ENCODE data around the gene MAP7.

- TF ChIP-seq NFE2L1 (CRISPR knock-in tag; IDR thresholded peaks at IDR 0.05; ENCODE audit: borderline replicate concordance) (no peak), HOXA7 (CRISPR knock-in tag; IDR thresholded peaks at IDR 0.05) (no peak), POLR2A (IDR thresholded peaks at IDR 0.05; ENCODE audit: insufficient read depth in 1 of 2, low read depth in 2 of 2, low read length in 2 of 2) (no peak), MYNN (CRISPR knock-in tag; IDR thresholded peaks at IDR 0.05; ENCODE audit: low read depth) (no peak), ZBTB40 (IDR thresholded peaks at IDR 0.05) (no peak), ZBTB40 (CRISPR knock-in tag; IDR thresholded peaks at IDR 0.05) (no peak), EZH2 (conservative IDR thresholded peaks at IDR 0.05; ENCODE audit: low read depth, low read length) (no peak), ZNF513 (CRISPR knock-in tag; conservative IDR thresholded peaks at IDR 0.05) (no peak), EP300 (IDR thresholded peaks at IDR 0.05; ENCODE audit: low read depth in 2 of 2, low read length in 2 of 2) (no peak), EP300 (CRISPR knock-in tag; IDR thresholded peaks at IDR 0.05; ENCODE audit: borderline replicate concordance) (no peak), PRMT3 (CRISPR knock-in tag; IDR thresholded peaks at IDR 0.05; ENCODE audit: borderline replicate concordance, low read depth) (no peak), NFE2L2 (IDR thresholded peaks at IDR 0.05; ENCODE audit: low read length) (no peak), PAXIP1 (CRISPR knock-in tag; conservative IDR thresholded peaks at IDR 0.05) (no peak), PCBP2 (optimal IDR thresholded peaks at IDR 0.05; ENCODE audit: low read depth, low read length, poor library complexity, severe bottlenecking) (no peak)
Observed at GRCh38 chr6:136571065-136571464, 20.8 kb upstream of the MAP7 start.

Measured in HepG2 (cell line).